Measurements from ENCODE around the gene SGMS1.

DNA sequence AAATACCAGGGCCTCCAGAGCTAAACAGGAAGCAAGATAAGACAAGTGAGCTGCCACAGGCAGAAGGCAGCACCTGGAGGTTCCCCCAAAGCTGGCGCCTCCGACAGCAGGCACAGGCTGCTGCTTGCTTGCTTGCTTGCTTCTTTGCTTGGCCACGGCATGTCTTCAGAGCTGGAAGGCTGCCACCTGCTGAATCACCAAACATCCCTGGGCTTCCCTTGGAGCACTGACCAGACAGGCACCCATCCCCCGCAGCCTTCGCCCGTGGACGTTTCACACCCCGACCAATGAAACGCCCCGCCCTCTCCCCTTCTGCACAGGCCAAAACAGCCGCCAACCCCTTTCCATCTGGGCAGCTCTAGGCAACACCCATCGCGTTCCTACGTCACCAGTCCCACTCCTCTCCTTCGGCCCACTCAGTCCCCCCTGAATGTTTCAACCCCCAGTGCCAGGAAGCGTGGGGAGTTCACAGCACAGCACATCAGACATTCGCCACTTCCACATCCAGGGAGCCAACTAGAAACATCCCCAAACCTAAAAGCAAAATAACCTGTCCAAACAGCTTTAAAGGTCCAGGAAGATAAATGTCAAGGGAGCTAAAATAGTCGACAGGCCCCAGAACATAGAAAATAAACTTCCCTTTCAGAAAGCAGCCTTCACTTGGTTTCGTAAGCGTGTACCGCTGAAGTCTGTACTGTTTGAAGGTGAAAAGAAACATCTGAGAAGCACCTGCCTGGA lies 1.6 kb downstream of the SGMS1 start:
- TF ChIP-seq, protein P1, sequence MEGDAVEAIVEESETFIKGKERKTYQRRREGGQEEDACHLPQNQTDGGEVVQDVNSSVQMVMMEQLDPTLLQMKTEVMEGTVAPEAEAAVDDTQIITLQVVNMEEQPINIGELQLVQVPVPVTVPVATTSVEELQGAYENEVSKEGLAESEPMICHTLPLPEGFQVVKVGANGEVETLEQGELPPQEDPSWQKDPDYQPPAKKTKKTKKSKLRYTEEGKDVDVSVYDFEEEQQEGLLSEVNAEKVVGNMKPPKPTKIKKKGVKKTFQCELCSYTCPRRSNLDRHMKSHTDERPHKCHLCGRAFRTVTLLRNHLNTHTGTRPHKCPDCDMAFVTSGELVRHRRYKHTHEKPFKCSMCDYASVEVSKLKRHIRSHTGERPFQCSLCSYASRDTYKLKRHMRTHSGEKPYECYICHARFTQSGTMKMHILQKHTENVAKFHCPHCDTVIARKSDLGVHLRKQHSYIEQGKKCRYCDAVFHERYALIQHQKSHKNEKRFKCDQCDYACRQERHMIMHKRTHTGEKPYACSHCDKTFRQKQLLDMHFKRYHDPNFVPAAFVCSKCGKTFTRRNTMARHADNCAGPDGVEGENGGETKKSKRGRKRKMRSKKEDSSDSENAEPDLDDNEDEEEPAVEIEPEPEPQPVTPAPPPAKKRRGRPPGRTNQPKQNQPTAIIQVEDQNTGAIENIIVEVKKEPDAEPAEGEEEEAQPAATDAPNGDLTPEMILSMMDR (conservative IDR thresholded peaks at IDR 0.05; ENCODE audit: low read depth in 2 of 2): peak in 1 of 2 experiments; percentile 41; a peak in 2 of 4 replicates
- TF ChIP-seq, protein P2, sequence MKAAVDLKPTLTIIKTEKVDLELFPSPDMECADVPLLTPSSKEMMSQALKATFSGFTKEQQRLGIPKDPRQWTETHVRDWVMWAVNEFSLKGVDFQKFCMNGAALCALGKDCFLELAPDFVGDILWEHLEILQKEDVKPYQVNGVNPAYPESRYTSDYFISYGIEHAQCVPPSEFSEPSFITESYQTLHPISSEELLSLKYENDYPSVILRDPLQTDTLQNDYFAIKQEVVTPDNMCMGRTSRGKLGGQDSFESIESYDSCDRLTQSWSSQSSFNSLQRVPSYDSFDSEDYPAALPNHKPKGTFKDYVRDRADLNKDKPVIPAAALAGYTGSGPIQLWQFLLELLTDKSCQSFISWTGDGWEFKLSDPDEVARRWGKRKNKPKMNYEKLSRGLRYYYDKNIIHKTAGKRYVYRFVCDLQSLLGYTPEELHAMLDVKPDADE (IDR thresholded peaks at IDR 0.05): no peak
- no peak for TF ChIP-seq POLR2AphosphoS5 (IDR thresholded peaks at IDR 0.05; ENCODE audit: low read depth)
- TF ChIP-seq EZH2phosphoT487 (IDR thresholded peaks at IDR 0.05; ENCODE audit: unreplicated experiment): no peak
- no peak for TF ChIP-seq STAT1 (IDR thresholded peaks at IDR 0.05; ENCODE audit: unreplicated experiment)
- no peak for TF ChIP-seq CREB1 (CRISPR knock-in tag; IDR thresholded peaks at IDR 0.05; ENCODE audit: low read depth)
- TF ChIP-seq JUNB (IDR thresholded peaks at IDR 0.05; ENCODE audit: unreplicated experiment): no peak
- TF ChIP-seq EZH2 (IDR thresholded peaks at IDR 0.05; ENCODE audit: low read depth, unreplicated experiment): no peak
- no peak for TF ChIP-seq NANOG (IDR thresholded peaks at IDR 0.05; ENCODE audit: borderline replicate concordance)
